Gastrocnemius medialis (tissue), 4 donors: ENCODE results near the gene COQ9. TPM values are rescaled to one million over a fixed set of nuclear protein-coding genes. Genes with fewer than 3 reads are reported as not detected.

Source experiments
- ATAC-seq, 2 donors: fragments of 150-250 bp; one replicate each; pipeline ENCODE4 v1.9.1; 2016
- DNase-seq, 2 donors: peaks; one replicate each; pipeline ENCODE4 v3.0.0-alpha.2; 2019
- H3K27ac ChIP-seq, 4 donors: fragments of 200-600 bp; sonication (generic); 1 replicate in 1 of 4; 2 replicates in 3 of 4; pipeline ENCODE4 v1.5.1; 2016 to 2018; ENCODE audit warnings: mild to moderate bottlenecking in 2 of 4, moderate library complexity in 1 of 4
- H3K27me3 ChIP-seq, 3 donors: fragments of 200-600 bp; sonication (generic) in 2 of 3; 1 replicate in 1 of 3; 2 replicates in 2 of 3; pipeline versions ENCODE4 v1.5.1 to v1.6.0; 2016 to 2019; ENCODE audit warnings: mild to moderate bottlenecking in 1 of 3, moderate library complexity in 1 of 3
- H3K36me3 ChIP-seq, 2 donors: fragments of 200-600 bp; sonication (generic) in 1 of 2; one replicate each; pipeline ENCODE4 v1.5.1; 2017 to 2018
- H3K4me1 ChIP-seq, 2 donors: fragments of 200-600 bp; sonication (generic) in 1 of 2; one replicate each; pipeline ENCODE4 v1.5.1; 2016 to 2017; ENCODE audit warnings: mild to moderate bottlenecking in 2 of 2
- H3K4me3 ChIP-seq, 4 donors: fragments of 200-600 bp; sonication (generic) in 3 of 4; 1 replicate in 1 of 4; 2 replicates in 3 of 4; pipeline ENCODE4 v1.5.1; 2016 to 2019; ENCODE audit warnings: mild to moderate bottlenecking in 2 of 4
- H3K9me3 ChIP-seq, 3 donors: fragments of 200-600 bp; sonication (generic) in 2 of 3; 1 replicate in 1 of 3; 2 replicates in 2 of 3; pipeline ENCODE4 v1.5.1; 2016 to 2019
- POLR2A ChIP-seq, 2 donors: fragments of 450-650 bp; IDR thresholded peaks; one replicate each; pipeline ENCODE4 v1.6.1; 2017; ENCODE audit warnings: antibody characterized with exemption in 2 of 2, mild to moderate bottlenecking in 2 of 2, moderate library complexity in 2 of 2
- in situ Hi-C, 4 donors: fragments of 200-750 bp; cut with MboI; loops; one replicate each; pipeline versions ENCODE4 v1.15.0 to v1.8.0; 2017; ENCODE audit warnings: low sequenced_read_pairs in 4 of 4
- intact Hi-C: fragments of 100-400 bp; cut with DNase I; formaldehyde crosslinking; loops from one replicate; pipeline ENCODE4 v1.15.1; 2023; ENCODE audit warnings: low total_unique reads
- total RNA-seq, 4 donors: library from RNA; depleted of rRNA; stranded (reverse); fragments of >200 nt; gene quantifications; one replicate each; pipeline versions ENCODE4 v1.1.0 to v1.2.3, GENCODE V29; 2016
- TF ChIP-seq, protein P1 (sequence below), 5 experiments: fragments of 450-650 bp in 3 of 5; fragments of 200-600 bp in 2 of 5; sonication (generic) in 2 of 5; IDR thresholded peaks in 4 of 5; conservative IDR thresholded peaks in 1 of 5; 1 replicate in 4 of 5; 2 replicates in 1 of 5; pipeline ENCODE4 v1.5.1; 2016 to 2019; ENCODE audit warnings: antibody characterized with exemption in 5 of 5, mild to moderate bottlenecking in 3 of 5, moderate library complexity in 3 of 5

COQ9 gene
- total RNA-seq, 4 donors from 2014 or later, result 107 to 171 (median 135) TPM

DNA sequence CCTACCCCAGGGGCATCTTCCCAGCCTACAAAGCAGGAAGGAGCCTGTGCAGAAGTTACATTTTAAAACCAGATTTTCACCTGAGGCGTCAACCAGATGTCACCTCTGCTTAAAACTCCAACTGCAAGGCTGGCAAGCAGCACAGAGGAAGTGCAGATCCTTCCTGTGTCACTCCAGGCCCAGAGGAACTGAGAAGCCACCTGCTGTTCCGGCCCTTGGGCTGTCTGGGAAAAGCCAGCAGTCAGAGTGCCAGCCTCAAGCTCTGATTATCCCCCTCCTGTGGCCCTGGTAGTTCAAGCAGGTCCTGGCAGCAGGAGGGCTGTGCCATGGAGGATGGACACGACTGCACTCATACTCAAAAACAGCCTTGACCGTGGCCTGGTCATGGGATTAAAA is 25.4 kb downstream of the COQ9 start:
- Histone ChIP-seq H3K27me3 (no peaks in the 10 kb centered on the region), H3K4me1 (peaks cover 6 to 12% of the 10 kb centered on the region in 2 donors), H3K27ac (no peak overlapping the region), H3K36me3 (peaks cover 0 to 48% of the 10 kb centered on the region in 2 donors), H3K4me3 (no peak overlapping the region), H3K9me3 (no peaks in the 10 kb centered on the region)
- in situ Hi-C loops (no loop called here), intact Hi-C loops (no loop called here)
- TF ChIP-seq, protein P1, sequence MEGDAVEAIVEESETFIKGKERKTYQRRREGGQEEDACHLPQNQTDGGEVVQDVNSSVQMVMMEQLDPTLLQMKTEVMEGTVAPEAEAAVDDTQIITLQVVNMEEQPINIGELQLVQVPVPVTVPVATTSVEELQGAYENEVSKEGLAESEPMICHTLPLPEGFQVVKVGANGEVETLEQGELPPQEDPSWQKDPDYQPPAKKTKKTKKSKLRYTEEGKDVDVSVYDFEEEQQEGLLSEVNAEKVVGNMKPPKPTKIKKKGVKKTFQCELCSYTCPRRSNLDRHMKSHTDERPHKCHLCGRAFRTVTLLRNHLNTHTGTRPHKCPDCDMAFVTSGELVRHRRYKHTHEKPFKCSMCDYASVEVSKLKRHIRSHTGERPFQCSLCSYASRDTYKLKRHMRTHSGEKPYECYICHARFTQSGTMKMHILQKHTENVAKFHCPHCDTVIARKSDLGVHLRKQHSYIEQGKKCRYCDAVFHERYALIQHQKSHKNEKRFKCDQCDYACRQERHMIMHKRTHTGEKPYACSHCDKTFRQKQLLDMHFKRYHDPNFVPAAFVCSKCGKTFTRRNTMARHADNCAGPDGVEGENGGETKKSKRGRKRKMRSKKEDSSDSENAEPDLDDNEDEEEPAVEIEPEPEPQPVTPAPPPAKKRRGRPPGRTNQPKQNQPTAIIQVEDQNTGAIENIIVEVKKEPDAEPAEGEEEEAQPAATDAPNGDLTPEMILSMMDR (IDR thresholded peaks at IDR 0.05 in 4 of 5, conservative IDR thresholded peaks at IDR 0.05 in 1 of 5), result no peak
- TF ChIP-seq POLR2A (IDR thresholded peaks at IDR 0.05), result no peak
- DNase-seq (no peak), ATAC-seq (no peak)

DNA sequence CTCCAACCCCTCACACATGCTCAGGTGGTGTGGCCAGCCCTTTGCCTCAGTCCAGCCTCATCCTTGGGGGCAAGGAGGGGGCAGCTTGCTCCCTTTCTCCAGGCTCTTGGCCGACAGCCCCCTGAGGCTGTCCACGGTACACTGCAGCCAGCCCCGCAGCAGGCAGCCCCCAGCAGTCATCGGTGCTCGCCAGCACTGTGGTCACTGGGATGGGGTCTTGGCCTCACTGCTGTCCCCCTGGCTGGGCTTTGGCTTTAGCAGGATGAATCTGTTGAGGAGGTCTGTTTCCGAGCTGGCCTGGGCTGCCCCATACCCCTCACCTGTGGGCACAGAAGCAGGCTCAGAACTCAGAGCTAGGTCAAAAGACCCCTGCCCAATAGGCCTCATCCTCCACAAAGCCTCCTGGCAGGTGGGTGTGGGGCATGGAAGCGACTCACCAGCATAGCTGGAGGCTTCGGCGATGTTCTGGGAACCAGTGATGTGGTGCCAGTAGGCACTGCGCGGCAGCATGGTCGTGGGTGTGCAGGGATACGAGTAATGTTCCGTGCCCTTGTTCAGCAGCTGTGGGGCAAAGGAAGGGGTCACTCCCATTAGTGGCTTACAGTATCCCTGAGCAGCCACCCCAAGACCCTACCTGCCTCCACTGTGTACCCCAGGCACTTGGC is 26.0 kb downstream of the COQ9 start:
- H3K27ac ChIP-seq, result no peak overlapping the region
- H3K27me3 ChIP-seq, result no peaks in the 10 kb centered on the region
- H3K4me1 ChIP-seq, result peaks cover 6 to 12% of the 10 kb centered on the region in 2 donors
- no peak overlapping the region for H3K4me3 ChIP-seq
- in situ Hi-C loops, result no loop called here
- intact Hi-C loops, result no loop called here
- DNase-seq (no peak), ATAC-seq (no peak)
- peaks cover 0 to 42% of the 10 kb centered on the region in 2 donors for H3K36me3 ChIP-seq
- TF ChIP-seq POLR2A (IDR thresholded peaks at IDR 0.05), result no peak
- TF ChIP-seq, protein P1 (IDR thresholded peaks at IDR 0.05 in 4 of 5, conservative IDR thresholded peaks at IDR 0.05 in 1 of 5), result no peak
- no peaks in the 10 kb centered on the region for H3K9me3 ChIP-seq

DNA sequence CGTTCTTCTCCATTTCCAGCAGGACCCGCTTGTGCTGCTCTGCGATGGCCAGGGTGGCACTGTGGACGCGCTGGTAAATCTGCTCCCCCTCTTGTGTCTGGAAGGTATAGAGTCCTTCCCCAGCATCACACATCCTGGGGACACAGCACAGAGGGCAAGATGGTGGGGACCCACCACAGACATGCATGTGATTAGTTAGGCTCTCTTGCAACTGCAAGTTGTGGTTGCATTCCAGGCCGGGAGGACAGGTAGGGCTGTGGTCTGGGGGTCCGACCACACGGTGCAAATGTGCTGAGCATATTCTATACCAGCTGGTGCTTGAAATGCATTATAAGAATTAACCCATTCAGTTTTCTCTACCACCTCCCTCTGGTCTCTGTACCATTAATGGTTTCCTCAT is 26.6 kb downstream of the COQ9 start:
- H3K27ac ChIP-seq, result no peak overlapping the region
- DNase-seq (no peak), ATAC-seq (no peak)
- H3K27me3 ChIP-seq, result no peaks in the 10 kb centered on the region
- H3K4me1 ChIP-seq, result peaks cover 6 to 12% of the 10 kb centered on the region in 2 donors
- in situ Hi-C loops (no loop called here), intact Hi-C loops (no loop called here)
- no peak overlapping the region for H3K4me3 ChIP-seq
- no peaks in the 10 kb centered on the region for H3K9me3 ChIP-seq
- peaks cover 0 to 36% of the 10 kb centered on the region in 2 donors for H3K36me3 ChIP-seq
- no peak for TF ChIP-seq POLR2A (IDR thresholded peaks at IDR 0.05)

DNA sequence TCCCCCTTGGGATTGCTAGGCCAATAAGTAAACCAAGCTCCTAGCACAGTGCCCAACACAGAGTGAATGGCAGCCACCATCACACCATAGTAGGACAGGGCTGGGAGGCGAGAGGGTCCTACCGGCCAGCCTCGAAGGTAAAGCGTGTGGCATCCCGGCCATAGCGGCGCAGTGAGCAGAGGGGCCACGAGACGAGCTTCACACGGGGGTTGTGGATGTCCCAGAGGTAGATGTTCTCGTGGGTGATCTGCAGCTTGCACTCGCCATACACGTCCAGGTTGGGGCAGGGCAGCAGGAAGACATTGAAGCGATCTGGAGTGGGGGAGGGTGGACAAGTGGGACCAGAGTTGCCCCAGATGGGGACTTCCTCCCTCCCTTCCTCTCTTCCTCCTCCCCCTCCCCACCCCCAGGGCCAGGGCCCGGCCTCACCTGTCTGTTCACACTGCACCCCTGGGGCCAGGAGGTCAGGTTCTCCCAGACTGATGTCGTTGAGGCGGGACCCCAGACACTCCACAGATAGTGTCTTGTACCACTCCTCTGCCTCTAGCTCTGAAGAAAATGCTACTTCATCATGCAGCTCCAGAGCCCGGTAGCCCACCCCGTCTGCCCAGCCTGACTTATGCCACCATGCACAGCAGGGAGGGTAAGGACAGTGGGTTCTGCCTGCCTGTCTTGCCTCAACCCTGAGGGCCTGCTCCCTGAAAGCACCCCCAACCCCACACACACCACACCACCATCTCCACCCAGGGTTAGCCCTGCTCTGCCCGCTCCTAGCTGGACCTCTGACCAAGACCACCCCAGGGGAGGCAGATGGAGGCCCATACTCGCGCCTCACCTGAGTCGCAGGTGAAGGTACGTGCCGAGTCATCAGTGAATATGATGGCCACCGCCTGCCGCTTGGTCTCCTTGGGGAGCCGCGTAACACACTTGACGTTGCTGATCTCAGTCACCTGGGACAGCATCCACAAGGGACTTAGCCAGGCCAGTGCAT is 27.7 kb downstream of the COQ9 start:
- DNase-seq, result no peak
- intact Hi-C loops, result no loop called here
- no peaks in the 10 kb centered on the region for H3K27me3 ChIP-seq
- ATAC-seq, result no peak
- in situ Hi-C loops, result no loop called here
- no peaks in the 10 kb centered on the region for H3K9me3 ChIP-seq
- peaks cover 12% of the 10 kb centered on the region in 2 donors for H3K4me1 ChIP-seq
- H3K4me3 ChIP-seq, result no peak overlapping the region
- H3K36me3 ChIP-seq, result peaks cover 0 to 25% of the 10 kb centered on the region in 2 donors
- TF ChIP-seq, protein P1 (IDR thresholded peaks at IDR 0.05 in 4 of 5, conservative IDR thresholded peaks at IDR 0.05 in 1 of 5), result no peak
- TF ChIP-seq POLR2A (IDR thresholded peaks at IDR 0.05), result no peak
- H3K27ac ChIP-seq, result no peak overlapping the region
